ENCODE results near the gene CLDN4.
"Not testable (repeated sequence)": the region's sequence is repeated elsewhere in the genome, so short reads cannot be mapped to it uniquely, and the experiment has no call there.

- TF ChIP-seq ZNF660 (tag by site-specific recombination; IDR thresholded peaks at IDR 0.05); ZNF514 (tag by site-specific recombination; IDR thresholded peaks at IDR 0.05); ZNF19 (tag by site-specific recombination; IDR thresholded peaks at IDR 0.05; ENCODE audit: low read depth); CTCF (tag by site-specific recombination; IDR thresholded peaks at IDR 0.05): not testable (repeated sequence)
Measured at GRCh38 chr7:73821597-73822285, 9.1 kb upstream of the CLDN4 start.
